Stimulated activated CD8-positive, alpha-beta memory T cell treated with anti-CD3 and anti-CD28 coated beads, Interleukin-12 subunit alpha, Interleukin-12 subunit beta, amount 100 ng/mL, for 4 hours (primary cell): Measurements from ENCODE around the gene LGMN.
"Not testable (repeated sequence)": the region's sequence is repeated elsewhere in the genome, so short reads cannot be mapped to it uniquely, and the experiment has no call there.

ENCODE experiments used
- DNase-seq: peaks from one replicate; pipeline ENCODE4 v3.0.0-alpha.2; 2020; ENCODE audit warnings: low read depth

Gene LGMN

DNA sequence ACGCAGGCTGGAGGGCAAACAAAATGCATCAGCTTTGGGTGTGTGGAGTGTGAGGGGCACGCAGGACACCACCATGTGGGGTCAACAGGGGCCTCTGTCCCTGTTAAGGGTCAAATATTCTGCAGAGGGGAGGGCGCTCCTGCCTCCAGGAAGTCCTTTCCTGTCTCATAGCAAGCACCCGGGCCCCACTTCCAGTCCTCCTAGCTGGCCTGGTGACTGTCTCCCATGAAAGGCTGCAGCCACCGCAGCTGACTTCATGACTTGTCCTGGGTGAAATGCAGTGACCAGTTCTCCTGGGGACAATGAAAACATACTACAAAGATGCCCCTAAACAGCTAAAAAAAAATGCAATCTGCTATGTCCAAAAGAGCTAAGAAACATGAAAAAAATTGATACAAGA, 53.6 kb downstream of the LGMN start:
- no peak for DNase-seq

DNA sequence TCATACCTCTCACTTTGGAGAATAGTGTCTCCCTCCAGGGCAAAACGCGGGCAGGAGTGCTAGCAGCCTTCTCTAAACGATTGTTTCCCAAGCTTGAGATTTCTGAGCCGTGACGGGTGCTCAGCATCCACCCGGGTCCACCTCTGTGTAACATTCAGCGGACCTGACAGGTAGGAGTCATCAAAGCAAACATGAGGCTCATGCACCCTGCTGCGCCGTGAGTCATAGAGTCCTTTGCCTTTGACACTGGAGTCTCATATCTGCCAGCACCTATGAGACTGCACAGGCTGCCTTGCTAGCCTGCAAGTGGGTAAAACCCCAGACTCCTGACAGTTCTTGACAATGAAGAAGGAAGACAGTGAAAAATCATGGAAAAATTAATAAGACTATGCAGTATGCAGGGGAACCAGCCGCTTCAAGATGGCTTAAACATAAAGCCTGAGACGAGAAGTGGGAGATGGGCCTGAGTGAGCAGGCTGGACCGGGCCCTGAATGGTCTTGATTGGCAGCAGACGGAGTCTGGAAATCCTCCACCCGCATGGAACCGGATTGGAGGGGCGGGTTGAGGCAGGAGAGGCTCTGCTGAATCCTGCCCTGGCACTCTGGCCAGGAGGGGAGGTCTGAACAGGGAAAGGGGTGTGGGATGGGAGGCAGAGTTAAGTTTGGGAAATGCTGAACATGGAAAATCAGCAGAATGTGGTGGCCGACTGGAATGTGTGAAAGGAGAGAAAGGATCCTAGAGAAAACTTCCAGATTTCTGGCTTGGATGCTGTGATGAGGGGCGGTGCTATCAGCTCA, 54.2 kb downstream of the LGMN start:
- DNase-seq, result no peak

DNA sequence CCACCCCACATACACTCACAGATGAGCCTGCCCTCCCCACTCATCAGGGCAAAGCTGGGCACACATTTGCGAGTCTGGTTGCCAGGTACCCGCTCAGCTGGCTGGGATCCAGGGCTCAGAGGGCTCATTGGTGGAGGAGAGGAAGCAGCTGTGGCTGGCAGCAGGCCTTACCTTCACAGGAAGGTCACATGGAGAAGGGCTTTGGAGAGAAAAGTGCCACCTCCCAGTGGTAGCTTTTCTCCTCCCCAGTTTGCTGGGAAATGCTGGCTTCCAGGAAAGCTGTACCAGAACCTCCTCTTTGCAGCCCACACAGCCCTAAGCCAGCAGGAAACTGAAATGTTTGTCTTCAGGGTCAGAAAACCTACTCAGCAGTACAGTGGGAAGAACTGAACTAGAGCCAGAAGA, 55.6 kb downstream of the LGMN start:
- no peak for DNase-seq

GRCh38 chr14:92690171-92691011, 58.0 kb downstream of the LGMN start:
- no peak for DNase-seq

- no peak for DNase-seq
Observed at GRCh38 chr14:92688434-92689375, 59.7 kb downstream of the LGMN start.

DNA sequence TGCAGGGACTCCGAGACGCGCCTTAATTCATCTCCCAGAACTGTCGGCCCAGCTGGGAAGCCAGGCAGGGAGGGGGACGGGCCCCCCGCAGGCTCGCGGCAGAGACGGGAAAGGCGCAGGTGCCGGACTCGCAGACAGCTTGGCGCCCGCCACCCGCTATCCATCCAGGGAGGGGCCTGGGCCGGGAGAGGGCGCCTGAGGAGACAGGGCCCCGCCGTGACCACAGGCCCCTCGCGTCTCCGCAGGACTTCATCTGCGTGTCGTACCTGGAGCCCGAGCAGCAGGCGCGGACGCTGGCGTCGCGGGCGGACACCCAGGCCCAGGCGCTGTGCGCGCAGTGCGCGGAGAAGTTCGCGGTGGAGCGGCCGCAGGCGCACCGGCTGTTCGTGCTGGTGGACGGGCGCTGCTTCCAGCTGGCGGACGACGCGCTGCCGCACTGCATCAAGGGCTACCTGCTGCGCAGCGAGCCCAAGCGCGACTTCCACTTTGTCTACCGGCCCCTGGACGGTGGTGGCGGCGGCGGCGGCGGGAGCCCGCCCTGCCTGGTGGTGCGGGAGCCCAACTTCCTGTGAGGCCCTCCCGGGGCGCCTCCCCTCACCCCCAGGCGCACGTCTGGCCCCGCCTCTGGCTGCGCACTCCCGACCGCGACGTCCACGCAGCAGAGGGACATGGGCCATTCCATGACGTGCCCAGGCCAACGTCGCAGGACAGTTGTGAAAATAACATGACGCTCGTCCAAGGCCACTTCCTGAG, 60.6 kb downstream of the LGMN start:
- DNase-seq, result no peak

- DNase-seq, result peak; percentile 55
Observed at GRCh38 chr14:92686900-92687427, 61.5 kb downstream of the LGMN start.

DNA sequence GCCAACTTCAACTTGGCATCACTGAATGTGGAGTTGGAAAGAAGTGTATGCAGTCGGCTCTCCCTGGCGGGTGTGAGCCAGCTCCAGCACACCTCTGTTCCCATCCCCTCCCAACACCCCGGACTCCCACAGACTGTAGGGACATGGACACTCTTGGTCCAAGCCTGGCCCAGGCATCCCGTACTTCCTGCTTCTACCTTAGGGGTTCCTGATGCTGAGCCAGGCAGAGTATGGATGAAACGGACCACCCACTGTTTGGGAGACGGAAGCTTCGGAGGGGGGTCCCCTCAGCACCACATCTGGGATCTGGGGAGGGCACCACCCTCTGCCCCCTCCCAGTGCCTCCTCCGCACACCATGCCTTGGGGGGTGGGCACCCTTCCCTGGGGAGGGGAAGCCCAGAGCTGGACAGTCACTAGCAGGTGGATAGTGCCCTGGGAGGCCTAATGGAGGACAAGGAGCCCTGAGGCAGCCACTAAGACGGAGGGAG, 62.0 kb downstream of the LGMN start:
- DNase-seq, result no peak

GRCh38 chr14:92685784-92686355, 62.6 kb downstream of the LGMN start:
- DNase-seq, result no peak

DNA sequence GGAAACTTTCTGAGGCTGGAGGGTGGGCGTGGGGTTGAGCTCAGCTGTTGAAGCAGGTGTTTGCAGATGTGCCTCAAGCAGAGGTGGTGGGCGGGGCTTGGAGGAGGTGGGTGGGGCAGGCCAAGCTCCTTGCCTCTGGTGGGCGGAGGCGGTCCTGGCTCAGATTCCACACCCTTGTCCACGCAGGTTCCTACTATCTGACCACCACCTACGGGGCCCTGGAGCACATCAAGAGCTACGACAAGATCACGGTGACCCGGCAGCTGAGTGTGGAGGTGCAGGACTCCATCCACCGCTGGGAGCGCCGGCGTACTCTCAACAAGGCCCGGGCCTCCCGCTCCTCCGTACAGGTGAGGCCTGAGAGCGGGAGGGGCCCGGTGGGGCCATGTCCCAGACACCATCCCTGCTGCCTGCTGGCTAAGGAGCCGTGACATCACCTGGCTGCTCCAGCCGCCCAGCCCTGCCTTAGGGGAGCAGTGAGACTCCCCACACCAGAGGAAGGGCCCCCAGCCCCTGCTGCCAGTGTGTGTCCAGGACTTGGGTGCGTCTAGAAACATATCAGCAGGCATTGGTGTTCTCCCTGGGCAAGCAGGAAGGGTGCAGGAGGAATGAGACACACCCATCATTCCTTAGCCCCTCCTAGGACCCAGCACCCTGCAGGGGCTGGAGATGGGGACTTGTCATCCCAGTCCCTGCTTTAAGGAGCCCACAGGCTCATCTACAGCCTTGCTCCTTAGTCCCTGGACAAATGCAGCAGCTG, 63.4 kb downstream of the LGMN start:
- DNase-seq, result no peak

- no peak for DNase-seq
Observed at GRCh38 chr14:92683041-92683440, 65.4 kb downstream of the LGMN start.

- peak; percentile 56 for DNase-seq
Observed at GRCh38 chr14:92680781-92681650, 67.4 kb downstream of the LGMN start.

DNA sequence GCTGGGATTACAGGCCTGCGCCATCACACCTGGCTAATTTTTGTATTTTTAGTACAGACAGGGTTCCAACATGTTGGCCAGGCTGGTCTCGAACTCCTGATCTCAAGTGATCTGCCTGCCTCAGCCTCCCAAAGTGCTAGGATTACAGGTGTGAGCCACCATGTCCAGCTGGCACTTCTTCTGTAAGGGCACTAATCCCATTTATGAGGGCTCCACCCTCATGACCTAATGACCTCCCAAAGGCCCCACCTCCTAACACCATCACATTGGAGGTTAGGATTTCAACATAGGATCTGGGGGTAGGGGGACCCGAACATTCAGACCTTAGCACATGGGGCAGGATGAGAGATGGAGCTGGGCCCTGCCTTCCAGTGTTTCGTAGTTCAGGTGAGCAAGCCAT, 68.1 kb downstream of the LGMN start:
- not testable (repeated sequence) for DNase-seq

DNA sequence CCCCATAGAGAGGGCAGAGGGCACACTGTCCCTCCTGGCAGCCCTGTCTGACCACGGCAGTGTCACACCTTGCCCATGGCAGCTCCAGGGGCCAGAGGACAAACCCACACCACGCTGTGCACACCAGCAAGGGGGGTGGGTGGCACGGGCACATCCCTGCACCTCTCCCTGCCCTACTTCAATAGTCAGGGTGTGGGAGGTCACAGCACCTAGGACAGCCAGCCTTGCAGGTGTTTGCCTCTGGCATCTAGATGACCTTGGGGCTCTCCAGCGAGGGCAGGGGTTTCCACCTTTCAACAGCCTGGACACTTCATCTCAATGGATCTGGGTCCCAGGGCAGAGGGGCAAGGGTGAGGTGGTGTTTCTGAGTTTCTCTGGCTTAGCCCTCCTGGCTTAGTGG, 69.2 kb downstream of the LGMN start:
- no peak for DNase-seq

GRCh38 chr14:92678766-92679165, 69.7 kb downstream of the LGMN start:
- DNase-seq, result no peak

DNA sequence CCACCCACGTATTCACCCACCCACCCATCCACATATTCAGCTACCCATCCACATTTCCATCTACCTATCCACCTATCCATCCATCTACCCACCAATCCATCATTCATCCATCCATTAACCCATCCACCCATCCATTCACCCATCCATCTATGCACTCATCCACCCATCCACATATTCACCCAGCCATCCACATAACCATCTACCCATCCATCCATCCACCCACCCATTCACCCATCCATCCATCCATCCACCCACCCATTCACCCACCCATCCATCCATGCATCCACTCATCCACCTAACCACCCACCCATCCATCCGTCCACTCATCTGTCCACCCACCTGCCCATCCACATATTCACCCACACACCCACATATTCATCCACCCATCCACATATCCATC, 70.5 kb downstream of the LGMN start:
- DNase-seq, result no peak

DNA sequence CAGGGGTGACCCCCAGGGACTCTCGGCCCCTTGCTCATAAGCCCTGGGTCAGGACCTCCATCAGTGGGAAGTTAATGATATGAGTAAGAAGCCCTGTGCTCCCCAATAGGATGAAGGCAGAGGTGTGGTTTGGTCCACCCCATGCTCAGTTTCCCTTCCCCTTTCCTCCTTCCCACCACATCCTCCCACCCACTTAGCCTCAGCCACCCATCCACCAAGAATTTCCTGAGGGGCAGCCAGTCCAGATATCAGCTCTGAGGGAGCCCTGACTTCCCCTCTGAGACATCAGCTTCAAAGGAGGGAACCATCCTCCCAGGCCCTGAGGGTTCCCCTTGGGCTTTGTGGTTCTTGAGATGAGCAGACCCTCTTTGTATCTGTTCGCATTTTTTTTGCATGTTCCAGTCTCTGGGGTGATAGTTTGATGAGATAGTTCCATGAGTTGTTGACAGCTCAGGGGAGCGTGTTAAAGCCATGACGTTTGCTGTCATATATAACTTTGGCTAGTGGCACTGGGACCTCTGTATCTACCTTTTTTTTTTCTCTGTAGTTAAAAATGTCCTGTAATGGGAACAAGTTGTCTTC, 71.2 kb downstream of the LGMN start:
- DNase-seq, result no peak

- no peak for DNase-seq
Observed at GRCh38 chr14:92676403-92677086, 71.9 kb downstream of the LGMN start.
